Inflammatory macrophage (primary cell): Measurements from ENCODE around the gene KCNK10.
A peak's percentile ranks its signal among the peaks of the same experiment; 100 is the strongest.

Experiments
- DNase-seq, 2 donors: peaks; one replicate each; pipeline ENCODE4 v3.0.0-alpha.2; 2020 to 2022
- total RNA-seq, 18 experiments: gene quantifications; one replicate each; lab custom pipeline; 2026; ENCODE audit warnings: mixed read lengths in 6 of 18, inconsistent platforms in 2 of 18; lab: John Stamatoyannopoulos, UW

Gene KCNK10
- 0 to 0.16 (median 0.04) reads per million in 18 experiments for total RNA-seq

GRCh38 chr14:88323086-88323522, at the start of gene KCNK10:
Gene KCNK10 (minus strand): TSS chr14:88323269. CDS start chr14:88322798, 471 bp downstream.
- no peak for DNase-seq

GRCh38 chr14:88369496-88369895, 46.4 kb upstream of the KCNK10 start:
- DNase-seq = peak; percentile 45 to 67

- DNase-seq = no peak
These were observed 41.8 kb upstream of the KCNK10 start for GRCh38 chr14:88364710-88365413.

GRCh38 chr14:88363644-88364043, 40.6 kb upstream of the KCNK10 start:
- DNase-seq = no peak

GRCh38 chr14:88359500-88359899, 36.4 kb upstream of the KCNK10 start:
- DNase-seq = no peak

GRCh38 chr14:88354358-88354757, 31.3 kb upstream of the KCNK10 start:
- no peak for DNase-seq

GRCh38 chr14:88352698-88353097, 29.6 kb upstream of the KCNK10 start:
- DNase-seq = no peak

GRCh38 chr14:88351966-88352691, 29.1 kb upstream of the KCNK10 start:
- no peak for DNase-seq

- no peak for DNase-seq
These were observed 25.5 kb upstream of the KCNK10 start for GRCh38 chr14:88348546-88348945.

GRCh38 chr14:88346048-88346639, 23.1 kb upstream of the KCNK10 start:
- no peak for DNase-seq

- DNase-seq = no peak
These were observed 19.9 kb upstream of the KCNK10 start for GRCh38 chr14:88342980-88343379.

GRCh38 chr14:88340357-88340756, 17.3 kb upstream of the KCNK10 start:
- no peak for DNase-seq

- no peak for DNase-seq
These were observed 10.0 kb upstream of the KCNK10 start for GRCh38 chr14:88333036-88333435.

GRCh38 chr14:88327497-88327896, 4.4 kb upstream of the KCNK10 start:
- DNase-seq = no peak

- DNase-seq = no peak
These were observed 3.5 kb upstream of the KCNK10 start for GRCh38 chr14:88326352-88327103.

- no peak for DNase-seq
These were observed 2.8 kb upstream of the KCNK10 start for GRCh38 chr14:88325883-88326282.

GRCh38 chr14:88324930-88325329, 1.9 kb upstream of the KCNK10 start:
- DNase-seq = no peak

- DNase-seq = no peak
These were observed 1.4 kb upstream of the KCNK10 start for GRCh38 chr14:88324491-88324890.

GRCh38 chr14:88323523-88324199, 592 bp upstream of the KCNK10 start:
- DNase-seq = no peak

- no peak for DNase-seq
These were observed 474 bp downstream of the KCNK10 start for GRCh38 chr14:88322504-88323085.

- DNase-seq = no peak
These were observed 1.2 kb downstream of the KCNK10 start for GRCh38 chr14:88321692-88322503.
